Measurements from ENCODE around the gene AMHR2.

Gene AMHR2

GRCh38 chr12:53464685-53465418 is 41.2 kb downstream of the AMHR2 start:
- no peak overlapping the region for H3K27ac ChIP-seq (ENCODE audit: low read length)
- no peak overlapping the region for H2AFZ ChIP-seq (ENCODE audit: low read depth, low read length)
- peaks cover 78% of the 10 kb centered on the region for H3K79me2 ChIP-seq (ENCODE audit: low read length)
- H3K36me3 ChIP-seq (replicated peaks; ENCODE audit: low read depth, low read length), result peaks cover 91% of the 10 kb centered on the region
- TF ChIP-seq EZH2phosphoT487 (IDR thresholded peaks at IDR 0.05; ENCODE audit: low read depth), result no peak
- no peak for TF ChIP-seq CTCF (IDR thresholded peaks at IDR 0.05; ENCODE audit: low read depth, low read length)
- H3K27me3 ChIP-seq (ENCODE audit: low read depth, low read length), result no peaks in the 10 kb centered on the region
- H3K9ac ChIP-seq (ENCODE audit: low read length), result no peak overlapping the region
- no peaks in the 10 kb centered on the region for H3K9me3 ChIP-seq (ENCODE audit: insufficient read depth, low read length)
- H3K4me3 ChIP-seq (ENCODE audit: low read length), result no peak overlapping the region
- H3K4me2 ChIP-seq (ENCODE audit: low read length), result no peak overlapping the region
- H3K4me1 ChIP-seq (ENCODE audit: low read length), result no peaks in the 10 kb centered on the region
- H4K20me1 ChIP-seq (ENCODE audit: insufficient read depth, low read length), result peaks cover 63% of the 10 kb centered on the region

- no peak overlapping the region for H3K9ac ChIP-seq (ENCODE audit: low read length)
Measured at GRCh38 chr12:53465679-53466078, 42.0 kb downstream of the AMHR2 start.

GRCh38 chr12:53466640-53467039 is 43.0 kb downstream of the AMHR2 start:
- no peak overlapping the region for H3K4me3 ChIP-seq (ENCODE audit: low read length)
- no peaks in the 10 kb centered on the region for H3K27me3 ChIP-seq (ENCODE audit: low read depth, low read length)
- no peak overlapping the region for H3K27ac ChIP-seq (ENCODE audit: low read length)
- no peak overlapping the region for H3K9ac ChIP-seq (ENCODE audit: low read length)
- TF ChIP-seq EZH2phosphoT487 (IDR thresholded peaks at IDR 0.05; ENCODE audit: low read depth), result no peak
- no peak for TF ChIP-seq CTCF (IDR thresholded peaks at IDR 0.05; ENCODE audit: low read depth, low read length)
- no peak overlapping the region for H3K4me2 ChIP-seq (ENCODE audit: low read length)
- H3K4me1 ChIP-seq (ENCODE audit: low read length), result no peaks in the 10 kb centered on the region
- H3K79me2 ChIP-seq (ENCODE audit: low read length), result peaks cover 68% of the 10 kb centered on the region
- H4K20me1 ChIP-seq (ENCODE audit: insufficient read depth, low read length), result peaks cover 52% of the 10 kb centered on the region
- H2AFZ ChIP-seq (ENCODE audit: low read depth, low read length), result no peak overlapping the region
- no peaks in the 10 kb centered on the region for H3K9me3 ChIP-seq (ENCODE audit: insufficient read depth, low read length)
- H3K36me3 ChIP-seq (replicated peaks; ENCODE audit: low read depth, low read length), result peaks cover 83% of the 10 kb centered on the region

More at GRCh38 chr12:53465679-53466078, 42.0 kb downstream of the AMHR2 start:
- H4K20me1 ChIP-seq (ENCODE audit: insufficient read depth, low read length), result peaks cover 57% of the 10 kb centered on the region
- no peaks in the 10 kb centered on the region for H3K9me3 ChIP-seq (ENCODE audit: insufficient read depth, low read length)
- peaks cover 87% of the 10 kb centered on the region for H3K36me3 ChIP-seq (replicated peaks; ENCODE audit: low read depth, low read length)
- H3K27ac ChIP-seq (ENCODE audit: low read length), result no peak overlapping the region
- TF ChIP-seq CTCF (IDR thresholded peaks at IDR 0.05; ENCODE audit: low read depth, low read length) (no peak), EZH2phosphoT487 (IDR thresholded peaks at IDR 0.05; ENCODE audit: low read depth) (no peak)
- no peak overlapping the region for H2AFZ ChIP-seq (ENCODE audit: low read depth, low read length)
- H3K27me3 ChIP-seq (ENCODE audit: low read depth, low read length), result no peaks in the 10 kb centered on the region
- H3K4me1 ChIP-seq (ENCODE audit: low read length), result no peaks in the 10 kb centered on the region
- H3K4me3 ChIP-seq (ENCODE audit: low read length), result no peak overlapping the region
- H3K4me2 ChIP-seq (ENCODE audit: low read length), result no peak overlapping the region
- H3K79me2 ChIP-seq (ENCODE audit: low read length), result peaks cover 70% of the 10 kb centered on the region

GRCh38 chr12:53467082-53467481 is 43.4 kb downstream of the AMHR2 start:
- Histone ChIP-seq H3K9ac (ENCODE audit: low read length) (no peak overlapping the region), H3K4me3 (ENCODE audit: low read length) (no peak overlapping the region), H3K36me3 (replicated peaks; ENCODE audit: low read depth, low read length) (peaks cover 83% of the 10 kb centered on the region), H3K4me2 (ENCODE audit: low read length) (no peak overlapping the region), H3K4me1 (ENCODE audit: low read length) (no peaks in the 10 kb centered on the region), H3K79me2 (ENCODE audit: low read length) (peaks cover 68% of the 10 kb centered on the region), H2AFZ (ENCODE audit: low read depth, low read length) (no peak overlapping the region), H3K27me3 (ENCODE audit: low read depth, low read length) (no peaks in the 10 kb centered on the region), H3K9me3 (ENCODE audit: insufficient read depth, low read length) (no peaks in the 10 kb centered on the region), H3K27ac (ENCODE audit: low read length) (no peak overlapping the region), H4K20me1 (ENCODE audit: insufficient read depth, low read length) (peaks cover 49% of the 10 kb centered on the region)
- TF ChIP-seq EZH2phosphoT487 (IDR thresholded peaks at IDR 0.05; ENCODE audit: low read depth) (no peak), CTCF (IDR thresholded peaks at IDR 0.05; ENCODE audit: low read depth, low read length) (no peak)

Data from OCI-LY3 (cell line).